ENCODE data around the gene ADAMTS17. TPM values are rescaled to one million over a fixed set of nuclear protein-coding genes. Genes with fewer than 3 reads are reported as not detected.

ADAMTS17 gene
- total and polyA plus RNA-seq, 7 donors = 4.4 to 93.0 (median 7.2) TPM

GRCh38 chr15:100140527-100141308, 201.1 kb downstream of the ADAMTS17 start:
- no peak overlapping the region for H3K27ac ChIP-seq

DNA sequence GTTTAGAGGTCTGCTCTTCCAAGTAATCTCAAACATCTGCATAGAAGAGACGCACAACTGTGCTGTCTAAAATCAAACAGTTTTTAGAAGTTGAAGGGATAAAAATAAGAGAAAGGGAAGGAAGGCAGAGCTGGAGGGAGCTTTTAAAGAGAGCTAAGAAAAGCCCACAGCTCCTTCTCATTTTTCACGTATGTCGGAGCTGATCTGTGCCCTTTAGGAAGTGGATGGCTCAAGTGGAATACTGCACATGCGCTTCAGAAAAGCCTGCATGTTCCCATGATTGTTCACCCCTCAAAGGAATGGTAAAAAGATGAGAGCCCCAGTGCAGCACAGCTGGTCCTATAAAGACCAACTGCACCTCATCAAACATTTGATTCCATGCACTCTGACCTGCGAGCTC, 207.2 kb downstream of the ADAMTS17 start:
- 54 to 75% (median 65%) methylated on average over 5 of the region's 5 CpGs for WGBS, 3 donors
- Histone ChIP-seq H3K36me3 (ENCODE audit: insufficient read depth in 1 of 2, low read depth in 1 of 2) (peaks cover 0 to 17% of the 10 kb centered on the region in 2 donors), H3K27ac (no peak overlapping the region)

More at GRCh38 chr15:100140527-100141308, 201.1 kb downstream of the ADAMTS17 start:
- Histone ChIP-seq H3K27me3 (ENCODE audit: insufficient read depth in 3 of 3, low read length in 2 of 3) (no peaks in the 10 kb centered on the region), H3K4me1 (peaks cover 8% of the 10 kb centered on the region), H3K9me3 (no peaks in the 10 kb centered on the region), H3K4me3 (no peak overlapping the region), H3K36me3 (ENCODE audit: insufficient read depth in 1 of 2, low read depth in 1 of 2) (peaks cover 0 to 6% of the 10 kb centered on the region in 2 donors)
- no peak for DNase-seq
- ATAC-seq = no peak
- TF ChIP-seq, protein P1, sequence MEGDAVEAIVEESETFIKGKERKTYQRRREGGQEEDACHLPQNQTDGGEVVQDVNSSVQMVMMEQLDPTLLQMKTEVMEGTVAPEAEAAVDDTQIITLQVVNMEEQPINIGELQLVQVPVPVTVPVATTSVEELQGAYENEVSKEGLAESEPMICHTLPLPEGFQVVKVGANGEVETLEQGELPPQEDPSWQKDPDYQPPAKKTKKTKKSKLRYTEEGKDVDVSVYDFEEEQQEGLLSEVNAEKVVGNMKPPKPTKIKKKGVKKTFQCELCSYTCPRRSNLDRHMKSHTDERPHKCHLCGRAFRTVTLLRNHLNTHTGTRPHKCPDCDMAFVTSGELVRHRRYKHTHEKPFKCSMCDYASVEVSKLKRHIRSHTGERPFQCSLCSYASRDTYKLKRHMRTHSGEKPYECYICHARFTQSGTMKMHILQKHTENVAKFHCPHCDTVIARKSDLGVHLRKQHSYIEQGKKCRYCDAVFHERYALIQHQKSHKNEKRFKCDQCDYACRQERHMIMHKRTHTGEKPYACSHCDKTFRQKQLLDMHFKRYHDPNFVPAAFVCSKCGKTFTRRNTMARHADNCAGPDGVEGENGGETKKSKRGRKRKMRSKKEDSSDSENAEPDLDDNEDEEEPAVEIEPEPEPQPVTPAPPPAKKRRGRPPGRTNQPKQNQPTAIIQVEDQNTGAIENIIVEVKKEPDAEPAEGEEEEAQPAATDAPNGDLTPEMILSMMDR (IDR thresholded peaks at IDR 0.05) = no peak
- WGBS, 3 donors = 57 to 73% (median 60%) methylated on average over 25 of the region's 25 CpGs
- intact Hi-C loops (cut with DNase I) = no loop called here

DNA sequence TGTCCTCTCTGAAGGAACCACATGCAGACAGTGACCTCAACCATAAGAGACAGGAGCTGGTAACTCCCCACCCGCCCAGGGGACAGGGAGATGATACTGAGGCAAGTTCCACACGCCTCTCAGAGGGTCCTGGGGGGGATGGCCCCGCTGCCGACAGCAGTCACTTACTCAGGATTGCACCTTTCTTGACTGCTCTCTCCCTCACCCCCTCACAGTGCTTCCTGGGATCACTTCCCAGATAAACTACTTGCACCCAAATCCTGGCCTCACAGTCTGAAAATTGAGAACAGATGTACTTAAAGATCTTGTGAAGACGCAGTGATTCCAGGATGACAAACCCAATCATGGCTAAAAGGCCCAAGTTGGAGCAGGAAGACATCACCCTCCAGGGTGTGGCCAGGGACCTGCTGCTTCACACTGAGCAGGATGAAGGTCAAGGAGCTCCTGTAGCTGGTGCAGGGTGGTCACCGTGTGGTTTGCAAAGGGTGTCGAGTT, 207.6 kb downstream of the ADAMTS17 start:
- 81 to 86% (median 82%) methylated on average over 7 of the region's 7 CpGs for WGBS, 3 donors
- DNase-seq (no peak), ATAC-seq (no peak)
- H3K27me3 ChIP-seq (ENCODE audit: insufficient read depth in 3 of 3, low read length in 2 of 3) = no peaks in the 10 kb centered on the region
- H3K4me1 ChIP-seq = no peaks in the 10 kb centered on the region
- H3K27ac ChIP-seq = no peak overlapping the region
- intact Hi-C loops (cut with DNase I) = loop anchor here in 1 of 2 donors (5.0 kb wide), 1 partner anchor 207 kb away; no protein-coding TSS in a partner anchor
- TF ChIP-seq, protein P1 (IDR thresholded peaks at IDR 0.05) = no peak
- peaks cover 0 to 17% of the 10 kb centered on the region in 2 donors for H3K36me3 ChIP-seq (ENCODE audit: insufficient read depth in 1 of 2, low read depth in 1 of 2)
- no peak overlapping the region for H3K4me3 ChIP-seq
- no peaks in the 10 kb centered on the region for H3K9me3 ChIP-seq

More for the DNA sequence above, 207.2 kb downstream of the ADAMTS17 start:
- intact Hi-C loops (cut with DNase I) = loop anchor here in 1 of 2 donors (5.0 kb wide), 1 partner anchor 207 kb away; no protein-coding TSS in a partner anchor
- Histone ChIP-seq H3K27me3 (ENCODE audit: insufficient read depth in 3 of 3, low read length in 2 of 3) (no peaks in the 10 kb centered on the region), H3K4me3 (no peak overlapping the region), H3K4me1 (no peaks in the 10 kb centered on the region), H3K9me3 (no peaks in the 10 kb centered on the region)
- no peak for DNase-seq
- TF ChIP-seq, protein P1 (IDR thresholded peaks at IDR 0.05) = no peak
- no peak for ATAC-seq

- Histone ChIP-seq H3K27ac (no peak overlapping the region), H3K36me3 (ENCODE audit: insufficient read depth in 1 of 2, low read depth in 1 of 2) (peaks cover 0 to 22% of the 10 kb centered on the region in 2 donors), H3K4me3 (no peak overlapping the region), H3K27me3 (ENCODE audit: insufficient read depth in 3 of 3, low read length in 2 of 3) (no peaks in the 10 kb centered on the region), H3K4me1 (no peaks in the 10 kb centered on the region), H3K9me3 (no peaks in the 10 kb centered on the region)
- ATAC-seq = no peak
- 91 to 93% (median 93%) methylated on average over 3 of the region's 3 CpGs for WGBS, 3 donors
- intact Hi-C loops (cut with DNase I) = loop anchor here in 1 of 2 donors (5.0 kb wide), 1 partner anchor 206 kb away; no protein-coding TSS in a partner anchor
- no peak for DNase-seq
- TF ChIP-seq, protein P1 (IDR thresholded peaks at IDR 0.05) = no peak
Measured at GRCh38 chr15:100133001-100133400, 208.8 kb downstream of the ADAMTS17 start.

Measured in psoas muscle (tissue), 8 donors.